ENCODE results near the gene PRKCZ.
A peak's percentile ranks its signal among the peaks of the same experiment; 100 is the strongest.

PRKCZ gene

GRCh38 chr1:2032737-2033136, 17.5 kb upstream of the PRKCZ start:
- Mint-ChIP-seq H3K27me3 (ENCODE audit: low read depth) (no peaks in the 10 kb centered on the region), H3K27ac (no peak overlapping the region), H3K4me3 (no peak overlapping the region), H3K4me1 (ENCODE audit: low read depth) (no peaks in the 10 kb centered on the region), H3K36me3 (ENCODE audit: low read depth) (no peaks in the 10 kb centered on the region), H3K9me3 (no peaks in the 10 kb centered on the region)

GRCh38 chr1:2033165-2033564, 17.0 kb upstream of the PRKCZ start:
- no peaks in the 10 kb centered on the region for H3K4me1 Mint-ChIP-seq (ENCODE audit: low read depth)
- no peaks in the 10 kb centered on the region for H3K27me3 Mint-ChIP-seq (ENCODE audit: low read depth)
- H3K4me3 Mint-ChIP-seq, result no peak overlapping the region
- H3K27ac Mint-ChIP-seq, result no peak overlapping the region
- H3K36me3 Mint-ChIP-seq (ENCODE audit: low read depth), result no peaks in the 10 kb centered on the region
- H3K9me3 Mint-ChIP-seq, result no peaks in the 10 kb centered on the region

- H3K4me3 Mint-ChIP-seq, result no peak overlapping the region
- H3K4me1 Mint-ChIP-seq (ENCODE audit: low read depth), result no peaks in the 10 kb centered on the region
- no peaks in the 10 kb centered on the region for H3K27me3 Mint-ChIP-seq (ENCODE audit: low read depth)
- H3K27ac Mint-ChIP-seq, result no peak overlapping the region
- no peaks in the 10 kb centered on the region for H3K9me3 Mint-ChIP-seq
- no peaks in the 10 kb centered on the region for H3K36me3 Mint-ChIP-seq (ENCODE audit: low read depth)
These were observed 13.9 kb upstream of the PRKCZ start for GRCh38 chr1:2036287-2036686.

GRCh38 chr1:2037314-2037979, 12.8 kb upstream of the PRKCZ start:
- Mint-ChIP-seq H3K36me3 (ENCODE audit: low read depth) (no peaks in the 10 kb centered on the region), H3K27me3 (ENCODE audit: low read depth) (no peaks in the 10 kb centered on the region), H3K9me3 (no peaks in the 10 kb centered on the region), H3K27ac (no peak overlapping the region), H3K4me1 (ENCODE audit: low read depth) (no peaks in the 10 kb centered on the region), H3K4me3 (no peak overlapping the region)

GRCh38 chr1:2038229-2038628, 12.0 kb upstream of the PRKCZ start:
- H3K27ac Mint-ChIP-seq, result no peak overlapping the region

GRCh38 chr1:2039251-2039650, 11.0 kb upstream of the PRKCZ start:
- no peak overlapping the region for H3K4me3 Mint-ChIP-seq
- H3K27me3 Mint-ChIP-seq (ENCODE audit: low read depth), result peaks cover 6% of the 10 kb centered on the region
- no peaks in the 10 kb centered on the region for H3K9me3 Mint-ChIP-seq
- H3K36me3 Mint-ChIP-seq (ENCODE audit: low read depth), result no peaks in the 10 kb centered on the region
- peaks cover 2% of the 10 kb centered on the region for H3K4me1 Mint-ChIP-seq (ENCODE audit: low read depth)
- no peak overlapping the region for H3K27ac Mint-ChIP-seq

More at GRCh38 chr1:2038229-2038628, 12.0 kb upstream of the PRKCZ start:
- H3K27me3 Mint-ChIP-seq (ENCODE audit: low read depth), result no peaks in the 10 kb centered on the region
- H3K4me1 Mint-ChIP-seq (ENCODE audit: low read depth), result no peaks in the 10 kb centered on the region
- H3K9me3 Mint-ChIP-seq, result no peaks in the 10 kb centered on the region
- H3K4me3 Mint-ChIP-seq, result no peak overlapping the region
- H3K36me3 Mint-ChIP-seq (ENCODE audit: low read depth), result no peaks in the 10 kb centered on the region

- Mint-ChIP-seq H3K4me3 (no peak overlapping the region), H3K4me1 (ENCODE audit: low read depth) (peaks cover 2% of the 10 kb centered on the region), H3K27me3 (ENCODE audit: low read depth) (peaks cover 16% of the 10 kb centered on the region), H3K9me3 (no peaks in the 10 kb centered on the region), H3K27ac (no peak overlapping the region), H3K36me3 (ENCODE audit: low read depth) (no peaks in the 10 kb centered on the region)
These were observed 8.9 kb upstream of the PRKCZ start for GRCh38 chr1:2041305-2041704.

- peaks cover 20% of the 10 kb centered on the region for H3K27me3 Mint-ChIP-seq (ENCODE audit: low read depth)
- H3K4me1 Mint-ChIP-seq (ENCODE audit: low read depth), result peaks cover 2% of the 10 kb centered on the region
- H3K27ac Mint-ChIP-seq, result no peak overlapping the region
- no peaks in the 10 kb centered on the region for H3K36me3 Mint-ChIP-seq (ENCODE audit: low read depth)
- H3K9me3 Mint-ChIP-seq, result no peaks in the 10 kb centered on the region
- H3K4me3 Mint-ChIP-seq, result no peak overlapping the region
These were observed 8.3 kb upstream of the PRKCZ start for GRCh38 chr1:2041887-2042286.

- Mint-ChIP-seq H3K27me3 (ENCODE audit: low read depth) (peaks cover 24% of the 10 kb centered on the region), H3K4me3 (no peak overlapping the region), H3K36me3 (ENCODE audit: low read depth) (no peaks in the 10 kb centered on the region), H3K27ac (no peak overlapping the region), H3K9me3 (no peaks in the 10 kb centered on the region), H3K4me1 (ENCODE audit: low read depth) (peaks cover 2% of the 10 kb centered on the region)
These were observed 7.1 kb upstream of the PRKCZ start for GRCh38 chr1:2042830-2043773.

GRCh38 chr1:2043886-2044285, 6.3 kb upstream of the PRKCZ start:
- Mint-ChIP-seq H3K4me3 (no peak overlapping the region), H3K36me3 (ENCODE audit: low read depth) (peaks cover under 1% of the 10 kb centered on the region), H3K4me1 (ENCODE audit: low read depth) (peaks cover 6% of the 10 kb centered on the region), H3K27ac (peak overlapping the region; percentile 0), H3K9me3 (no peaks in the 10 kb centered on the region), H3K27me3 (ENCODE audit: low read depth) (peaks cover 32% of the 10 kb centered on the region)

GRCh38 chr1:2044510-2045319, 5.5 kb upstream of the PRKCZ start:
- Mint-ChIP-seq H3K4me3 (no peak overlapping the region), H3K9me3 (no peaks in the 10 kb centered on the region), H3K36me3 (ENCODE audit: low read depth) (peaks cover 2% of the 10 kb centered on the region), H3K27ac (no peak overlapping the region), H3K27me3 (ENCODE audit: low read depth) (peaks cover 41% of the 10 kb centered on the region), H3K4me1 (ENCODE audit: low read depth) (peaks cover 12% of the 10 kb centered on the region)

GRCh38 chr1:2045468-2046173, 4.6 kb upstream of the PRKCZ start:
- Mint-ChIP-seq H3K4me3 (peak overlapping the region; percentile 17), H3K27me3 (ENCODE audit: low read depth) (peaks cover 42% of the 10 kb centered on the region), H3K27ac (no peak overlapping the region), H3K9me3 (no peaks in the 10 kb centered on the region), H3K36me3 (ENCODE audit: low read depth) (peaks cover 2% of the 10 kb centered on the region), H3K4me1 (ENCODE audit: low read depth) (peaks cover 12% of the 10 kb centered on the region)

- no peaks in the 10 kb centered on the region for H3K9me3 Mint-ChIP-seq
- H3K27me3 Mint-ChIP-seq (ENCODE audit: low read depth), result peaks cover 42% of the 10 kb centered on the region
- H3K27ac Mint-ChIP-seq, result no peak overlapping the region
- H3K4me3 Mint-ChIP-seq, result no peak overlapping the region
- peaks cover 2% of the 10 kb centered on the region for H3K36me3 Mint-ChIP-seq (ENCODE audit: low read depth)
- H3K4me1 Mint-ChIP-seq (ENCODE audit: low read depth), result peaks cover 12% of the 10 kb centered on the region
These were observed 3.9 kb upstream of the PRKCZ start for GRCh38 chr1:2046174-2046917.

All from T-helper 1 cell treated with Interleukin-12 subunit alpha and Interleukin-12 subunit beta and Interleukin-4 antibody, amounts not matched to agents 30 μg/mL and 1 μg/mL, for 36 hours (primary cell).